Activated gamma-delta T cell treated with Interleukin-2 at 50 U/mL for 16 hours (primary cell): ENCODE measurements around the gene TEX14.
"Not testable (repeated sequence)": the region's sequence is repeated elsewhere in the genome, so short reads cannot be mapped to it uniquely, and the experiment has no call there.

Experiments used
- DNase-seq: peaks from one replicate; pipeline ENCODE4 v3.0.0-alpha.2; 2020

Gene TEX14

GRCh38 chr17:58555109-58555508 is 136.7 kb downstream of the TEX14 start:
- not testable (repeated sequence) for DNase-seq

- no peak for DNase-seq
Observed at GRCh38 chr17:58541249-58541648, 150.6 kb downstream of the TEX14 start.

GRCh38 chr17:58539698-58540097 is 152.1 kb downstream of the TEX14 start:
- no peak for DNase-seq

GRCh38 chr17:58538811-58539409 is 152.9 kb downstream of the TEX14 start:
- no peak for DNase-seq

GRCh38 chr17:58537266-58537665 is 154.6 kb downstream of the TEX14 start:
- no peak for DNase-seq

GRCh38 chr17:58536542-58536941 is 155.3 kb downstream of the TEX14 start:
- DNase-seq = no peak

- no peak for DNase-seq
Observed at GRCh38 chr17:58535431-58535830, 156.4 kb downstream of the TEX14 start.

GRCh38 chr17:58534901-58535421 is 156.9 kb downstream of the TEX14 start:
- DNase-seq = no peak

- no peak for DNase-seq
Observed at GRCh38 chr17:58534331-58534730, 157.5 kb downstream of the TEX14 start.

GRCh38 chr17:58533616-58534188 is 158.1 kb downstream of the TEX14 start:
- DNase-seq = no peak

- no peak for DNase-seq
Observed at GRCh38 chr17:58532555-58532951, 159.3 kb downstream of the TEX14 start.

- DNase-seq = peak; percentile 51
Observed at GRCh38 chr17:58531661-58532554, 159.9 kb downstream of the TEX14 start.

GRCh38 chr17:58531122-58531521 is 160.7 kb downstream of the TEX14 start:
- no peak for DNase-seq

- no peak for DNase-seq
Observed at GRCh38 chr17:58530655-58531054, 161.2 kb downstream of the TEX14 start.

GRCh38 chr17:58529275-58529674 is 162.6 kb downstream of the TEX14 start:
- DNase-seq = no peak

GRCh38 chr17:58528443-58528842 is 163.4 kb downstream of the TEX14 start:
- no peak for DNase-seq

- DNase-seq = no peak
Observed at GRCh38 chr17:58527949-58528348, 163.9 kb downstream of the TEX14 start.

- no peak for DNase-seq
Observed at GRCh38 chr17:58527306-58527705, 164.5 kb downstream of the TEX14 start.

GRCh38 chr17:58525239-58525638 is 166.6 kb downstream of the TEX14 start:
- no peak for DNase-seq

GRCh38 chr17:58521680-58522079 is 170.2 kb downstream of the TEX14 start:
- no peak for DNase-seq

- no peak for DNase-seq
Observed at GRCh38 chr17:58520843-58521430, 170.9 kb downstream of the TEX14 start.

- peak; percentile 99 for DNase-seq
Observed at GRCh38 chr17:58517928-58518609, 173.8 kb downstream of the TEX14 start.
